Coronary artery (tissue), 2 donors: ENCODE data around the gene PHLPP1.

Experiments
- DNase-seq: peaks from one replicate; pipeline ENCODE4 v3.0.0-alpha.2; 2017; ENCODE audit warnings: low spot score
- H3K27ac ChIP-seq, 2 donors: fragments of 200-600 bp; sonication (generic); one replicate each; pipeline ENCODE4 v1.5.1; 2016 to 2019
- H3K4me3 ChIP-seq: fragments of 200-600 bp; sonication (generic); 2 replicates; pipeline ENCODE4 v1.5.1; 2016; ENCODE audit warnings: mild to moderate bottlenecking, moderate library complexity
- TF ChIP-seq, protein P1 (sequence below): fragments of 200-600 bp; sonication (generic); IDR thresholded peaks from one replicate; pipeline ENCODE4 v1.5.1; 2019; ENCODE audit warnings: antibody characterized with exemption

The PHLPP1 gene

DNA sequence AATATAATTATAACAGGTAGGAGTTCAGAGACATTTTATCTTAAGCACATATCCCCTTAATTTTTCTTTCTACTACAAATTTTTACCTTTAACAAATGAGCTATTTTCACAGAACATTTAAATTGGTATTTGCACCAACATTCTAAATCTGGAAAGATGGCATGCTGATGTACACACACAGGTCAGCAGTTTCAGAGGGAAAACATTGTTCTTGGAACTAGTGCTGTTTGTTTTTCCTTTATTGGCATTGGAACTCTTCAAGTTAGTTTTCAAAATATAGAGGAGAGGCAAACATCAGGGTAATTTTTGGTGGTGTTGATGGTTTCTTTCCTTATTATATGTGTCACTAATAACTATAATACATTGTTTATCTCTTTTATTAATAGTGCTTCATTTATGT lies 155.3 kb downstream of the PHLPP1 start:
- DNase-seq = no peak
- Histone ChIP-seq H3K27ac (peak overlapping the region in 1 of 2 donors; percentile 0), H3K4me3 (no peak overlapping the region)
- TF ChIP-seq, protein P1, sequence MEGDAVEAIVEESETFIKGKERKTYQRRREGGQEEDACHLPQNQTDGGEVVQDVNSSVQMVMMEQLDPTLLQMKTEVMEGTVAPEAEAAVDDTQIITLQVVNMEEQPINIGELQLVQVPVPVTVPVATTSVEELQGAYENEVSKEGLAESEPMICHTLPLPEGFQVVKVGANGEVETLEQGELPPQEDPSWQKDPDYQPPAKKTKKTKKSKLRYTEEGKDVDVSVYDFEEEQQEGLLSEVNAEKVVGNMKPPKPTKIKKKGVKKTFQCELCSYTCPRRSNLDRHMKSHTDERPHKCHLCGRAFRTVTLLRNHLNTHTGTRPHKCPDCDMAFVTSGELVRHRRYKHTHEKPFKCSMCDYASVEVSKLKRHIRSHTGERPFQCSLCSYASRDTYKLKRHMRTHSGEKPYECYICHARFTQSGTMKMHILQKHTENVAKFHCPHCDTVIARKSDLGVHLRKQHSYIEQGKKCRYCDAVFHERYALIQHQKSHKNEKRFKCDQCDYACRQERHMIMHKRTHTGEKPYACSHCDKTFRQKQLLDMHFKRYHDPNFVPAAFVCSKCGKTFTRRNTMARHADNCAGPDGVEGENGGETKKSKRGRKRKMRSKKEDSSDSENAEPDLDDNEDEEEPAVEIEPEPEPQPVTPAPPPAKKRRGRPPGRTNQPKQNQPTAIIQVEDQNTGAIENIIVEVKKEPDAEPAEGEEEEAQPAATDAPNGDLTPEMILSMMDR = no peak

DNA sequence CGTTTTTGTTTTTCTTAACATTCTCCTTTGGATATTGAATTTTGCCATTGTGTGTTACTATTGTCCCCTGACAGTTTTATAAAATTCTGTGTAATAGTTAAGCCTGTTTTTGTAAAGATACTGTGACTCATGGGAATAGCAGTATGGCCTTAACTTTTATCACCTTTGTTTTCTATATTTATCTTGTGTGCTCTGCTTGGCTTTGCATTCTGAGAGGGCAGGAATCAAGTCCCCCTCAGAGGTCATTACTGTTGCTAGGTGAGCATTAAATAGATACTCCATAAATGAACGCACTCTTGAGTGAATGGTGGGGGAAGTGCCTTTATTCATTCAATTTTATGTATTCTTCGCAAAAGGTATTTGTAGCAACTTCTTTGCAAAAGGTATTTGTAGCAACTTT lies 160.0 kb downstream of the PHLPP1 start:
- TF ChIP-seq, protein P1 = no peak
- Histone ChIP-seq H3K27ac (no peak overlapping the region), H3K4me3 (no peak overlapping the region)
- DNase-seq = no peak

DNA sequence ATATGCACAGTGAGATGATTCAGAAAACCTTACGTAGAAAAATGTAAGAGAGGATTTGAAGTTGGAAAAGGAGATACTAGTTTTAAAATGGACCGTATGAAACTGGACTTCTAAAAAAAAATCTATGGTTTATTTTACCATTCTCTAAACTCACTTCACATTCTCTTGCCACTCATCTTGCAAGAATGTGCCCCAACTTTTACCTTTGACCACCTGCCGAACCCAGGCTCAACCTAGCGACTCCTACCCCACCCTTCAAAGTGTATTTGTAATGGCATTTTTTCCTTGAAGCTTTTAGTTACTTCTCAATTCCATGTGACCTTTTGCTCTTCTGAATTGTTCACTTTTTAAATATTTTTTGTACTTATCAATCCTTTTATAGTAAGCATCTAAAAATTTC lies 160.8 kb downstream of the PHLPP1 start:
- TF ChIP-seq, protein P1 = no peak
- Histone ChIP-seq H3K27ac (no peak overlapping the region), H3K4me3 (no peak overlapping the region)
- no peak for DNase-seq

DNA sequence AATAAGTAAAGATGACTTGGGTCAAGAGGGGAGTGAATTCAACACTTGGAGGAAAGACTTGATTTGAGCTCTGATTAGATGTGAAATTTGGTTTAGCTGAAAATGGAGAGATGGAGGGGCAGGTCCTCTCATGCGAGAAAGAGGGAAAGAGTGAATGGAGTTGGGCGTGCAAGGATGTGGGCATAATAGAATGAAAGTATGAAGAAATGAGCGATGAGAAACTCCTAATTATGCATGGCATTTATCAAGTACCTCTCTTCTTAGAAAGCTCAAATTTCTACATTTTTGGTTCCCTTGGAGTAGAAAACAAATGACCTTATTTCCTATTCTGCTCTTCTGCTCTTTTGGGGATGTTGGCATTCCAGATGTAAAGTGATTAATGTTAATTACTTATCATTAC lies 161.5 kb downstream of the PHLPP1 start:
- DNase-seq = no peak
- TF ChIP-seq, protein P1 = no peak
- Histone ChIP-seq H3K4me3 (no peak overlapping the region), H3K27ac (no peak overlapping the region)

DNA sequence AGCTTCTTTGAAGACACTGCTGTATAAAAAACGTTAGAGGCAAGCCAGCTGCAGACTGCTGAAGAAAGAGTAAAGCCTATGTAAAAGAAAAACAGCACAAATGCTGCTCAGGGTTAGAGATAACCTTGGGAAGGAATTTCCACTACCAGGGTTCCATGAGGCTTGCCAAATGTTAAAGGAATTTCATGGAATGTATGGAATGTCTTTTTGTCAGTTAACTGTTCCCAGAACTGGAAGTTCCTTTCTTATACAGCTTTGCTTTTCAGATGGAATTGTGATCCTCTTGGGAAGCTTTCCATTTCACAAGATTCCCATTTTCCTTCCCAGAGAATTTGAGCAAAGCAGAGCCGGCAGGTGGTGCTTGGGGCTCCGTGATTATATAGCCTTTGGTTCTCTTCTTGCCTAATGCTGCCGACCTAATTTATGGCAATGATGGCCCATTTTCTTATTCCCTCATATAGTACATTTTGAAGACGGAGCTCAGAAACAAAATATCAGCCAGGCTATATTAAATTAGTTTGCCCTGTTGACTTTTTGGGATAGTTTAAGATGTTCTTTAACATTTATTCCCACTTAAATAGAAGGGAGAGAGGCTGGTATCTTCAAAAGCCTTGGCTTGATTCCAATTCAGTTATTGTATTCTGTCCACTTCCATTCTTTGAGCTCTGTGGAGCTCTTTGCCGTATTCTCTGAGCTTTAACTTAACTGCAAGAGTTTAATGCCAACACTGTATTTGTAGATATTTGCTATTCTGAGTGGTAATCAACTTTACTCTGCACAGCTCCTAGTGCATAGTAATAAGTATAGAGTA lies 162.3 kb downstream of the PHLPP1 start:
- Histone ChIP-seq H3K4me3 (peak overlapping the region; percentile 16), H3K27ac (peak overlapping the region; percentile 27 to 42)
- DNase-seq = no peak
- TF ChIP-seq, protein P1 = no peak

DNA sequence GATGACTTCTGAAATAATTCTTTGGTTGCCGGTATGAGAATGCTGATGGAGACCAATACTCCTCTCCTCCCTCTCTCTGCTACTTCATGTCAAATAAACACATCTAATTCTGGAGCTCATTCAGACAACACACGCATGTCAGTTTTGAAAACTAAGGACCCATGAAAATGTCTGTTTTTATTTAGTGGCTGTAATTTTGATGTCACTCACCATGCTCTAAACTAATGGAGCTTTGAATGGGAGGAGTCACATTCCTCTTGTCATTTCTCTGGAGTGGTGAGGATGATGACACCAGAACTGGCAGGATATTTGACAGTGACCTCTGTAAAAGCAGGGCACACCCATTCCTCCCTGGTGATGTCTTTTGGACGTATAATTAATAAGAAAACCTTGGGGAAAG lies 163.0 kb downstream of the PHLPP1 start:
- H3K27ac ChIP-seq = peak overlapping the region in 1 of 2 donors; percentile 27

More for the DNA sequence above, 163.0 kb downstream of the PHLPP1 start:
- TF ChIP-seq, protein P1 = no peak
- DNase-seq = no peak
- peak overlapping the region; percentile 16 for H3K4me3 ChIP-seq
